NCI-H1092 treated with DMSO at 0.1 percent for 48 hours (cell line): ENCODE data around the gene KCNA3.
A peak's percentile ranks its signal among the peaks of the same experiment; 100 is the strongest.

Experiments
- DNase-seq: peaks from one replicate; lab custom pipeline; 2025; lab: John Stamatoyannopoulos, UW

KCNA3 gene

DNA sequence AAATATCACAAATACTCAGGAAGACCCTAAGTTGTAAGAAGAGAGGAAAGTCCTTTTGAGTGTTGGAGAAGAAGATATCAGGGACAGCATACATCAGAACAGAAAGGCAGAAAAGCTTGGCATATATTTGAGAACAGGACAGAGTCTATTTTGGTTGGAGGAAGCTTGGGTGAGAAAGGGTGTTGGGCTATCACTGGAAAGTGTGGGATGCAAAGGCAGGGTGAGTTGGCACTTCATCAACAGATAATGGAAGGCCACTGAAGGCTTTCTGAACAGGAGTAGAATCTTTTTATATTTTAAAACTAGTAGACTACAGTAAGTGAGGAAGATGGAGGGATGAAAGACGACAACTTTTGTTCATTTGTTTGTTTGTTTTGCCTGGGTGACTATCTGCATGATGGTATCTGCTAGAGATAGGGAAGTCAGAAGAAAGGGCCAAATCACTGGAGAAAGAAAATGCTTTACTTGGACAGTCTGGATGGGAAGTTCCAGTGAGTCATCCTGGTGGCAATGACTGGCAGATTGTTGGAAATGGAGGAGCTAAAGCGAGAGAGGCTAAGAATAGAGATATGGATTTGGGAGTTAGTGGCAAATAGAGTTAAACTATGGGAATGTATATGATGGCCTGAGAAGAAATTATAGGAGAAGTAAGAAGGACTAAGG is 34.9 kb downstream of the KCNA3 start:
- no peak for DNase-seq

DNA sequence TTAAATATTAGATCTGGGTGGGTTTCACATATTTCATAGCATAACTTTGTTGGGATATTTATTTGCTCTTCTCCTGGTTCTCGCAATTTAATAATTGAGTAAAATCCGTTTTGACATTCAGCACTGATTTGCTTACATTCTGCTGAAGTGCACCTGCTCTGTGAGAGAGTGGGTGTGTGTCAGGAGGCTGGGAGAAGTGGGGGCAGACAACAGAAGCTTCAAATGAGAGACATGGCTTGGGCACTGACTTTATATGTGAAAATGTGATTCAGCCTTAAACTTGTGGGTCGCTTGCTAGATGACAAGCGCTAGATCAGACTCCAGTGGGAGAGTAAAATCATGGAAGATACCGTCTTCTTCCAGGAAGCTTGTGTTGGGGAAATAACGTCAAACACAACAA is 36.2 kb downstream of the KCNA3 start:
- no peak for DNase-seq

DNA sequence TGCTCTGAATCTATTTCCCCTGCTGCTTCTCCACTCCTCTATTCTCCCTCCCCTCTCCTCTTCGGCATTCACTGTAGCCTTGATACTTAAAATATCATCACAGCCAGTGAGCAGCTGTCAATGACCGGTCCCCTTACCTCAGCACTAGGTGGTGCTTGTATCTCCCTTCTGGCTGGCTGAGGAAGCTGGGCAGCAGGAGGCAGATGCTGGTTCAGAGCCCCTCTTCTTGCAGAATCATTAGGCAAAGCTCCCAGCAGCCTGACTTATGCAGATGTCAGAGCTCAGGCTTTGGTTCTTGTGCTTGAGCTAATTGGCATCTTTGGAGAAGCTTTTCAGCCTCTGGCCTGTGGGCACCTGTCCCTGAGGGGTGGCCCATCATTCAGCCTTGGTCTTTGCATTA is 36.7 kb downstream of the KCNA3 start:
- no peak for DNase-seq

DNA sequence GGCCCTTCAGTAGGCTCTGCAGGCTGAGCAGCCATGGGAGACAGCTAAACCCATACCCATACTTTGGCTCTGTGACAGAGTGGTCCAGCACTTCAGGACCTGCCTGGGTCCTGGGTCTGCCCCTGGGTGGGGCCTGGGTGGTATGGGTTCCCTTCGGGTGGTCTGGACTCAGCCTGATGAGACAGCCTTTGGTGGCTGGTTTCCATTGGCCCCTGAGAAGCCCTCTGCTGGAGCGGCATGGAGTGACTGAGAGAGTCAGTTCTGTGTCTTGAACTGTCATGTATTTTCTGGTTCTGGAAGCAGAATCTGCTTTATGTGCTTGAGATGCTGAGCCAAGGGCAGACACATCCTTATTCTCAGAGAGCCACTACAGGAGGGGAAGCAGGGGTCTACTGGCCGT is 37.3 kb downstream of the KCNA3 start:
- DNase-seq, result no peak

DNA sequence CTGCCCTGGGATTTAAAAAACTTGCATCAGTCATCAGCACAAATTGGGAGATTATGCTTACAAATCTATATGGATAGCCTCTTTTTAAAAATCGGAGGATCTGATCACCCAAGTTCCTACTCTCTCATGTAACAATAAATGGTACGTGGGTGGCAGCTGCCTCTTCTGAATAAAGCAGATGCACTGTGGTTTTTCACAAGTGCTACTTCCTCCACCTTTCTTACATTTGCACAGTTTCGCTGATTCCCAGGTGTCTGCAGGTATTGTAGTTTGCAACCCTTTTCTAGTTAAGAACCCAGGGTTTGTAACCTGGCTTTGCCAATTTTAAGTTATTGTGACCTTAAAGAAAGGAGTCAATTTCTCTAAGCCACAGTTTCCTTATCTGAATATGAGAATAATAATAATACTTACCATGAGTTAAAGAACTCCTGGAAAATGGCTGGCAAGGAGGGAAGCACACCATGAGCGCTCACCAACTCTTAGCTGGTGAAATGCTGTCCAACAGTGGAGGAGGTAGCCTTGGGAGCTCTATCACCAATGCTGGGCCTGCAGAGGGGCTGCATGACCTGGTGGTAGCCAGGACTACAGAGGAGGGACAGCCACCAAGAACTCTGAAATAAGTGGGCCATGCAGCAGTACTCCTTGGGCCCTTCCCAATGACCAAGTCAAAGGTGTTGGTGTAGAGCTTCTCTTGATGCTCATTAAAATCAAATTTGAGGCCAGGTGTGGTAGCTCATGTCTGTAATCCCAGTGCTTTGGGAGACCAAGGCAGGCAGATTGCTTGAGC is 38.4 kb downstream of the KCNA3 start:
- DNase-seq, result no peak

DNA sequence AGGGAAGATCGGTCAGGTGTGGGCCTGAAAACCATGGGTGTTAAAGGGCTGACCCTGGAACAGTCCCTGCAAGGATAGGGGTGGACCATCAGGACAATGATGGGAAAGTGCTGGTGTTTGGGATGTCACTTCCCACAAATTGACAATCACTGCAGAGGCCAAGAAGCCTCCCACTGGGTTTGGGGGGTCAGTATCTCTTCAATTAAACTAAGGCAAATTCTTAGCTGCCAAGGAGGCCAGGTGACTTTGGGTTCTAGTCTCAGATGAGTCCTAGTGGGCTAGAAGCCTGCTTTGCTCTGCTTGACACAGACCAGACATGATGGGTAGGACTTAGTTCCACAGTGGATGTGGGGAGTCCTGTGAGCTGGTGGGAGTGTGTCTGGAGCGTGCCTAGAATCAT is 39.3 kb downstream of the KCNA3 start:
- DNase-seq, result no peak

DNA sequence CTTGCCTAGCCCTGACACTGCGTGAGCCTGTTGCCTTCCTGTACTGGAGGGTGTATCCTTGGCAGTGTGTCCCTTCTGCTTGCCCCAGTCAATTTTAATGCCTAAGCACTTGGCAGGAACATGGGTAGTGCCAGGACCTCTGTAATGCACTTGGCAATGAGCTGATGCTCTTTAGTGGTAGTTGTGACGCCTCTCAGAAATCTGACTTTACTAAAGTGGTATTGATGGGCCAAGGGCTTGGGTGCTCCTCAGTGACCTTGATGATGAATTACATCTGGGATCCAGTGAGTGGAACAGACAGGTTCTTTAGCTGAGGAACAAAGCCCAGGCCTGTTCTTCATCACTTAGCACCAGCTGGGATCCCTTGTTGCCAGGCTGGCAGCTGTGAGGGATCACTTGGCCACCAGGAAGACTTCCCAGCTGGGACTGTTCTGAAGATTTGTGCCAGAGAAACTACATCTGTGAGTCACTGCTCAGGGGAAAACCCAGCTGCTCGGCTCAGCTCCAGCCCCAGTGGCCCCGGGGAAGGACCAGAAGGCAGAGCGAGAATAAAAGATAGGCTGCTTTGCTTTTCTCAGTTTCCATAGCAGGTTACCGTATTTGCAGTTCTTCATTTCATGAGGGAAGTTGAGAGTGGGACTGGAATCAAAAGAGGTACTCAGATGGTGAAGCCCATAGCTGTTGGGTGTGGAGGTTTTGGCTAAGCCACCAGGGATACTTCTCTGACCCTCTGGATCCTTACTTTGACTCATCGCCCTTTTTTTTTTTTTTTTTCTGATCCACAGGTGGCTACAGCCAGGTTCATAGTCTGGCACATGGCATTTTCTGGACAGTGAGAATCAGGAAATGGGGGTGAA is 40.1 kb downstream of the KCNA3 start:
- peak; percentile 68 for DNase-seq

DNA sequence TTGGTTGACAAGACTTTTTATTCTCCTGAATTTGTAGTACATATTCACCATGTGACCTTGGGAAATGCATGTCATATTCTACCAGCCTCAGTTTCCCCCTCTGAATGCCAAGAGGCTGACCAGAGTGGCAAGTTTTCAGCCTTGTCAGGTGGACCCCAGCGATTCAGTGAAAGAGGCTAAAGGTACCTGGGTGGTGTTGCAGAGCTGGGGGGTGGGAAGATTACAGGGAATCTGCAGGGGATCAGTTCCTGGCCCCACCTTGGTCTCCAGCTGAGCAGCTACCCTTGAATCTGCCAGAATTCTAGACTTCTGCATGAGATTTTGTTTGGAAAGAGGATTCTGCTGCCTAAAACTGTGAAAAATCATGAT is 40.7 kb downstream of the KCNA3 start:
- DNase-seq, result no peak

DNA sequence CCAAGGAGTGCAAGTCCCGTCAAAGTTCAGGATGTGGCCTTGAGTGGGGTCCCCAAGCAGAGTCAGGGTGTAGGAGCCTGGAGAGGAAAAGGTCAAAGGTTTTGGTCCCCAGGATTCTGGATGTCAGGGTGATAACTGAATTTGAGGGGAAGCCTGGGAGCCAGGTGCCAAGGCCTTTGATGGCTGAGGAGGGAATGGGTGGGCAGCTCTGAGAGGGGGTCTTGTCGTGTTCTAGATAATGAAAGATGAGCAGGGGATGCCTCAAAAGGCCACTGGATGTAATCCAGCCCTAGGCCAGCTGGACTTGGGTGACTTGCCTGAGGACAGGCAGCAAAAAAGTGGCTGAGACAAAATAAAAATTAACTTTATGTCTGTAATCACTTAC is 41.1 kb downstream of the KCNA3 start:
- DNase-seq, result no peak

DNA sequence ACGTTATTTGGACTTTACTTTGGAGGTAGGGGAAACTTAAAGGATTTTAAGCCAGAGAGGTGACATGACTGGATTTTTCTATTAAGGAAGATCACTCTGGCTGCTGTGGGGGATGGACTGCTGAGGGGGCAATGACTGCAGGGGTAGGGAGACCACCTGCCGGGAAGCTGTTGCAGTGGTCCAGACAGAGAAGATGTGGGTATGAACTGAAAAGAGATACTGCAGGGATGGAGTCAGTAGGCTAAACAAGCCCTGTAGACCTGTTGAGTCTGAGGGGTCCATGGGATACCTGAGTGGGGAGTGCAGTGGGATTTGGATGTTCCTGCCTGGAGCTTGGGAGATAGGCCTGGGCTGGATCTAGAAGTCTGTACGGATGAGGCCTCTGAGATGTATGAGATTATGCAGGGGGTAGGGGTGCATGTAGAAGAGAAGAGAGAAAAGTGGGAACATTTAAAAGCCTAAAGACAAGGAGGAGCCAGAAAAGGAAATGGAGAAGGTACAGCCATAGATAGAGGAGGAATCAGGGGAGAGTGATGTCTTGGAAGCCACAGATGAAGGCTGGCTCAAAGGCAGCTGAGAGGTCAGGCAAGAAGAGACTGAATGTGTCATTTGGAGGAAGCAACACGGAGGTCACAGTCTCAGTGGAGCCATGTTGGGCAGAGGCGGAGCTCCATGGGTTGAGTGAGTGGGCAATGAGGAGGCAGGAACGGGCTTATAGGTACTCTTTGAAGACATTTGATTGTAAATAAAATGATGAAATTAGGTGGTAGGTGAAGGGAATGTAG is 42.7 kb downstream of the KCNA3 start:
- DNase-seq, result no peak

DNA sequence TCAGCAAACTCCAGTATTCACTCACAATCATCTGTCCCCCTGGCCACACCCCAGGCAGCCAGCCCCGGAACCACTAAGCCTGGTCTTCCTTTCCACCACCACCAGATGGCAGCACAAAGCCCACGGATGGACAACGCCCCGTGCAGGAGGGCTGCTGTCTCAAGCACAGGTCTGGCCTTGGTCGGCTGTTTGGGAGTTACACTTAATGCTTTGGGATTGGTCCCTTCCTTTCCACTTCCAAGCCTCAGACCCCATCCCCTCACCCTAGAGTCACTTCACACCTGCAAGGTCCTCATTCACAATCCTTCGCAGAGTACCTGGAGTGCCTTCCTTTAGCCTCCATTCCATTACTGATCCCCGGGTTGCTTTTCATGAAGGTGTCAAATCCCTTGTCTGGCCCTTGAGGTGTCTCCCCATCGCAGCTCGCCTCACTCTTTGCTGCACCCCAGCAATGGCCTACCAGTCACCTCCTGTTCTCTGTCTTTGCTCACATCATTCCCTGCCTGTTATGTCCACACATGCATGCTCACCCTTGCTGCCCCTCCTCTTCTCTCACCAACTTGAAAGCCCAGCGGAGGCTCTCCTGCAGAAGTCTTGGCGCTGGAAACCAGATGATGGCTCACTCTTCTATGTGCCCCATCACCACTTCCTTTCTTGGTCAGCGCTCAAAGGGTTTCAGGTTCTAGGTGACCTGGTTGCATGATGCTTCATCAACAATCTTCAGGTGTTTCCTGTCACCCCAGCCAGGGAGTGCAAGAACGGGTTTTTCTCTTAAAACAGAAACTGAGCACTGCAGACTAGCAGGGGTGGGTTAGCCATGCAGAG is 43.7 kb downstream of the KCNA3 start:
- DNase-seq, result peak; percentile 68

DNA sequence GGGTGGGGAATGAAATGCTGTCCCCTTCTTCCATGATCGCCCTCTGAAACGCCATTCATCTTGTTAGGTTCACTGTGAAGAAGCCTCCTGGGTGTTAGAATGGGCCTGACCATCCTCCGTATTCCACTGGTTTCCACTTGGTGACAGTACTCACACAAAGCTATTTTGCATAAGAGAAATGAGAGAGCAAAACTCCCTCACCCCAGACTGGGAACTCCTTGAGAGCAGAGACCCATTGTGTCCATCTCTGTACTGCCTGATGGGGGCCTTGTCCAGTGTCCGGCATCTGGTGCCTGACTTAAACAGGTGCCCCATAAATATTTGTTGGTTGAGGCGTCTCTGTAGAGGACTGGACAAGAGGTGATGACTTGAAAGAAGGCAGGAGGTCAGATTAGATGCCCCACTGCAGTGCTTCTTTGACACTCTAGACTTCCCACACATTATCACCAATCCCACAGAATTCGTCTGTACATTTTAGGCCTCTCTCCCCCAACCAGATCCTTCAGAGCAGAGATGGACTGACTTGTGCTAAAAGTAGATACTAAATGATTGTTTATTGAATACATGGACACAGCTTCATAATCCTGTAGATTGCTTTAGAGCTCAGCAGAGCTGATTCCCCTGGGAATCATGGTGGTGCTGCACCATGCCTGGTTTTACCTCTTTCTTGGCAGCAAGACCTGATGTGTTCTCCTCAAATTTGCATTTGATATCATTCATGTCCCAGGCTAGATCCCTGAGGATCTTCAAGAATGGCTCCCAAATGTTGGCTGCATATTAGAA is 46.2 kb downstream of the KCNA3 start:
- no peak for DNase-seq

DNA sequence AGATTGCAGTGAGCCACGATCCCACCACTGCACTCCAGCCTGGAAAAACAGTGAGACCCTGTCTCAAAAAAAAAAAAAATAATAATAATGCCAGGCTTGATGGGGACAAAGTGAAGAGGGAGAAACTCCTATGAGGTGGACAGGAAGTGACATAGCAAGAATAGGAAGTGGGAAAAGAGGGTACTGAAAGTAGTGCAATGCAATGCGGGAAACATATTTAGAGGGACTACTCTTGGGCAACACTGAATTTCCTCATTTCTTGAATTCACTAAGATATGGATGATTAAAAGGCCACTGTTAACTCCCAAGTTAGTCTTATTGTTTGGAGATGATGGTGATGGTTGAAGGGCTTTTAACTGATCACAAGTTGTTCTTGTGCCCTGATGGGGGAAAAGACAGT is 47.0 kb downstream of the KCNA3 start:
- DNase-seq, result no peak

DNA sequence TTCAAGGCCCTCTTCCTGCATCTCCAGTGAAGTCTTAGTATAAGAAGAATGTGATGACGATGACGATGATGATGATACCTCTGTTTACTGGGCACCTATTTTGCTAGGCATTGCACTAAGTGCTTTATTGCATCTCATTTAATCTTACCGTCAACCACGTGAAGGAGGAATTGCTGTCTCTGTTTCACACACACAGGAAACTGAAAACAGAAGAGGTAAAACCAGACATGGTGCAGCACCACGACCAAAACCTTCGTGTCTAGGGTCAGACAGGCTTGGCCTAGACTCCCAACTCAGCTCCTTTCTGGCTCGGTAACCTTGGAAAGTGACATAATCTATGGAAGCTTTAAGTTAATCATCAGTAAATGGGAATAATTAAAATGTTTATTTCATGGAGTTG is 47.9 kb downstream of the KCNA3 start:
- DNase-seq, result no peak
